Measurements from ENCODE around the gene CDCP2. TPM values are rescaled to one million over a fixed set of nuclear protein-coding genes. Genes with fewer than 3 reads are reported as not detected.

CDCP2 gene
- polyA plus RNA-seq, 2 of the 4 experiments (the other 2 are of a cell fraction), result not detected

DNA sequence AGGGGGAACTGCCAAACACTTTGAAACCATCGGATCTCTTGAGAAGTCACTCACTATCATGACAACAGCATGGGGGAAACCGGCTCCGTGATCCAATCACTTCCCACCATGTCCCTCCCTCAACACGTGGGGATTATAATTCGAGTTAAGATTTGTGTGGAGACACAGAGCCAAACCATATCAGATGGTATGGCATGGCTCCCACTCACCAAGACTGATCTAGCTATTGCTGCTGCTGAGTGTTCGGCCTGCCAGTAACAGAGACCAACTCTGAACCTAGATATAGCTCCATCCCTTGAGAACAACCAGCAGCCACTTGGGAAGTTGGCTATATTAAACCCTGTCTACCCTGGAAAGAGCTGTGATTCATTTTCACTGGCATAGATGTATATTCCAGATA is 49.4 kb downstream of the CDCP2 start:
- no peak overlapping the region for H3K4me2 ChIP-seq
- no peak overlapping the region for H3K27ac ChIP-seq
- DNase-seq (ENCODE audit: low read depth in 1 of 2, low spot score in 1 of 2), result no peak
- H3K9me3 ChIP-seq, result no peaks in the 10 kb centered on the region
- H3K4me1 ChIP-seq, result no peaks in the 10 kb centered on the region
- WGBS (ENCODE audit: missing lambda C conversion rate), result 86% methylated on average over 6 of the region's 6 CpGs
- POLR2A ChIA-PET, result no interaction called here
- no peak for FAIRE-seq
- TF ChIP-seq SREBF2 (IDR thresholded peaks at IDR 0.05) (no peak), BHLHE40 (IDR thresholded peaks at IDR 0.05; ENCODE audit: low read depth, low read length) (no peak), MAFK (IDR thresholded peaks at IDR 0.05; ENCODE audit: partially characterized antibody) (no peak), POLR2AphosphoS2 (conservative IDR thresholded peaks at IDR 0.05; ENCODE audit: low read length) (no peak), ZSCAN20 (CRISPR knock-in tag; IDR thresholded peaks at IDR 0.05) (no peak), RFX5 (IDR thresholded peaks at IDR 0.05) (no peak), CBX2 (IDR thresholded peaks at IDR 0.05; ENCODE audit: borderline replicate concordance, low read depth) (no peak), PHF8 (IDR thresholded peaks at IDR 0.05; ENCODE audit: borderline replicate concordance, low read depth) (no peak), EHF (CRISPR knock-in tag; IDR thresholded peaks at IDR 0.05) (no peak)
- no peak for ATAC-seq
- CTCF ChIA-PET, result interaction anchor here (1.2 kb wide), 1 partner anchor 224 kb away, joined by 3 read pairs; no protein-coding TSS in a partner anchor
- no peak overlapping the region for H3K4me3 ChIP-seq

DNA sequence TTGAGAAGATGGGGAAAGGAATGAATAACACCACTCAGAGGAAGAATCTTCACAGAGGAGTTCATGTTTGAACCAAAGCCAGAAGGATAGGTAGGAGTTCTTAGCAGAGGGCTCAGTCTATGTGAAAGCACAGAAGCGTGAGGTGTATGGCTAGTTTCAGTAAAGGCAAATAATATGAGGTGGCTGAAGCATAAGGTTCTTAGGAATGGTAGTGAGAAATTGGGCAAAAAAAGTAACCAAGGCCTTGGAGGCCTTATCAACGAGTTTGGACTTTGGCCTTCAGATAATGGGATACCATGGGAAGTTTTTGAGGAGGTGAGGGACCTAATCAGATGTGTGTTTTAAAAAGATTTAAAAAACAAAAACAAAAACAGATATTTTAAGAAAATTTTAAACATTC is 52.3 kb downstream of the CDCP2 start:
- no peak overlapping the region for H3K4me3 ChIP-seq
- H3K9me3 ChIP-seq, result no peaks in the 10 kb centered on the region
- ChIA-PET CTCF (interaction anchor here (0.9 kb wide), 1 partner anchor 11 kb away, joined by 3 read pairs; no protein-coding TSS in a partner anchor), POLR2A (interaction anchor here (0.7 kb wide), 1 partner anchor 358 kb away, joined by 3 read pairs; no protein-coding TSS in a partner anchor)
- no peak overlapping the region for H3K4me2 ChIP-seq
- ATAC-seq (no peak), FAIRE-seq (no peak), DNase-seq (ENCODE audit: low read depth in 1 of 2, low spot score in 1 of 2) (no peak)
- no peak for TF ChIP-seq SREBF2 (IDR thresholded peaks at IDR 0.05)
- no peak for TF ChIP-seq RARB (CRISPR knock-in tag; IDR thresholded peaks at IDR 0.05)
- TF ChIP-seq MAFK (IDR thresholded peaks at IDR 0.05; ENCODE audit: partially characterized antibody), result no peak
- 67% methylated on average over 2 of the region's 2 CpGs for whole genome bisulfite sequencing (ENCODE audit: missing lambda C conversion rate)
- H3K27ac ChIP-seq, result no peak overlapping the region
- no peaks in the 10 kb centered on the region for H3K4me1 ChIP-seq

DNA sequence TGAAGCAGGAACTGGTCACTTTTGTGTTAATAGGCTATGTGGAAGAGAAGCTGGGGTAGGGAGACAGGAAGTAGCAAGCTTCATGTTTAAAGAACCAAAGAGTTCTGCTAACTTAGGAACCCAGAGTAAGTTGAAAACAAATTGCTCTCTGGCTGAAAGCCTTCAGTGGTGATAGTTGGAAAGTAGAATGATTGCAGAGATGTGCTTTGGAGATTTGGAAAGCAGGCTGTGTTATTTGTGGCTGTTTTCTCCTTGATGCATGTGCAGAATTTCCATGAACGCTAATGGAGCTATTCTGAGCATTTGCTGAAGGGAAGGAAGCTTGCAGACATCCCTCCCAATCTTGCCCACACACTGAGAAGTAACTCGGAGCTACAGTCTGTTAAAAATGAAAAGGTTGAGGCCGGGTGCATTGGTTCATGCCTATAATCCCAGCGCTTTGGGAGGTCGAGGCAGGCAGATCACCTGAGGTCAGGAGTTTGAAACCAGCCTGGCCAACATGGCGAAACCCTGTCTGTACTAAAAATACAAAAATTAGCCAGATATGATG is 53.7 kb downstream of the CDCP2 start:
- no peak overlapping the region for H3K4me2 ChIP-seq
- H3K4me1 ChIP-seq, result 0 out of 3 replicates have a peak, but pooled peaks cover 3% of the 10 kb centered on the region
- no peak for TF ChIP-seq NPAS2 (CRISPR knock-in tag; IDR thresholded peaks at IDR 0.05; ENCODE audit: borderline replicate concordance)
- no peak for ATAC-seq
- DNase-seq (ENCODE audit: low read depth in 1 of 2, low spot score in 1 of 2), result no peak
- no peaks in the 10 kb centered on the region for H3K9me3 ChIP-seq
- CTCF ChIA-PET, result interaction anchor here (0.5 to 2.4 kb wide), 7 partner anchors 9 to 524 kb away, joined by 3 to 9 read pairs (median 3); no protein-coding TSS in a partner anchor
- FAIRE-seq, result no peak
- POLR2A ChIA-PET, result no interaction called here
- H3K27ac ChIP-seq, result no peak overlapping the region
- H3K4me3 ChIP-seq, result no peak overlapping the region
- 85% methylated on average over 6 of the region's 6 CpGs for WGBS (ENCODE audit: missing lambda C conversion rate)

DNA sequence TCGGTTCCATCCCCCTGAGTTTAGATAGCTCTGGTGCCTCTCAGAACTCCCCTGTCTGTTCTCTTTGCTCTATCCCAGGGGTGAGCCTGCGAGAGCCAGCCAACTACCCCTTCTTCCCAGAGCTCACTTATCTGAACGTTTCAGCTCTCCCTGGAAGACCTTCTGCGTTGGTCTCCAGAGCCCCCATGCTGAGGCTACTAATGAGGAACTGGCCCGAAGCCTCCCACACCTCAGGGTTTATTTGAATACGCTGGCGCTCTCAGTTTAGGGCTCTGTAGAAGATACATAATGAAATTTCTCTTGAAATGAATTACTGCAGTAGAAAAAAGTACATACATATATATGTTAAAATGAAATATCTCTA is 55.9 kb downstream of the CDCP2 start:
- Histone ChIP-seq H3K27ac (no peak overlapping the region), H3K4me3 (no peak overlapping the region), H3K9me3 (no peaks in the 10 kb centered on the region), H3K4me1 (0 out of 3 replicates have a peak, but pooled peaks cover 3% of the 10 kb centered on the region), H3K4me2 (no peak overlapping the region)
- ATAC-seq (no peak), FAIRE-seq (no peak), DNase-seq (ENCODE audit: low read depth in 1 of 2, low spot score in 1 of 2) (no peak)
- ChIA-PET POLR2A (no interaction called here), CTCF (no interaction called here)
- 78% methylated on average over 7 of the region's 7 CpGs for WGBS (ENCODE audit: missing lambda C conversion rate)
- TF ChIP-seq POLR2AphosphoS2 (conservative IDR thresholded peaks at IDR 0.05; ENCODE audit: low read length) (no peak), JUNB (IDR thresholded peaks at IDR 0.05) (no peak), KDM1A (IDR thresholded peaks at IDR 0.05; ENCODE audit: low read depth) (no peak), RCOR1 (IDR thresholded peaks at IDR 0.05; ENCODE audit: low read depth, low read length) (no peak), TP53 (CRISPR knock-in tag; IDR thresholded peaks at IDR 0.05) (no peak), MAZ (IDR thresholded peaks at IDR 0.05; ENCODE audit: borderline replicate concordance, low read depth, low read length) (no peak)
- TF ChIP-seq, protein P1, sequence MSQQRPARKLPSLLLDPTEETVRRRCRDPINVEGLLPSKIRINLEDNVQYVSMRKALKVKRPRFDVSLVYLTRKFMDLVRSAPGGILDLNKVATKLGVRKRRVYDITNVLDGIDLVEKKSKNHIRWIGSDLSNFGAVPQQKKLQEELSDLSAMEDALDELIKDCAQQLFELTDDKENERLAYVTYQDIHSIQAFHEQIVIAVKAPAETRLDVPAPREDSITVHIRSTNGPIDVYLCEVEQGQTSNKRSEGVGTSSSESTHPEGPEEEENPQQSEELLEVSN (IDR thresholded peaks at IDR 0.05; ENCODE audit: borderline replicate concordance, low read depth), result no peak
- TF ChIP-seq, protein P2, sequence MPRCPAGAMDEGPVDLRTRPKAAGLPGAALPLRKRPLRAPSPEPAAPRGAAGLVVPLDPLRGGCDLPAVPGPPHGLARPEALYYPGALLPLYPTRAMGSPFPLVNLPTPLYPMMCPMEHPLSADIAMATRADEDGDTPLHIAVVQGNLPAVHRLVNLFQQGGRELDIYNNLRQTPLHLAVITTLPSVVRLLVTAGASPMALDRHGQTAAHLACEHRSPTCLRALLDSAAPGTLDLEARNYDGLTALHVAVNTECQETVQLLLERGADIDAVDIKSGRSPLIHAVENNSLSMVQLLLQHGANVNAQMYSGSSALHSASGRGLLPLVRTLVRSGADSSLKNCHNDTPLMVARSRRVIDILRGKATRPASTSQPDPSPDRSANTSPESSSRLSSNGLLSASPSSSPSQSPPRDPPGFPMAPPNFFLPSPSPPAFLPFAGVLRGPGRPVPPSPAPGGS (IDR thresholded peaks at IDR 0.05), result no peak

Measured in A549 (cell line).